Ureter (tissue), 1 donor: ENCODE data around the gene SLC22A31. TPM values are rescaled to one million over a fixed set of nuclear protein-coding genes. Genes with fewer than 3 reads are reported as not detected.
"Not testable (repeated sequence)": the region's sequence is repeated elsewhere in the genome, so short reads cannot be mapped to it uniquely, and the experiment has no call there.

Experiments
- DNase-seq: peaks from one replicate; pipeline ENCODE4 v3.0.0-alpha.2; 2020; ENCODE audit warnings: low spot score
- total RNA-seq: library from RNA; stranded (reverse); gene quantifications from one replicate; pipeline ENCODE4 v1.2.4, GENCODE V29; 2023
- donor health status: DM: yes; HTN: yes; CAD: no.

Gene SLC22A31
- total RNA-seq, 1 donor from 2014 or later, result 2.5 TPM

GRCh38 chr16:89166696-89167424, 33.5 kb downstream of the SLC22A31 start:
- no peak for DNase-seq

GRCh38 chr16:89165681-89165979, 34.7 kb downstream of the SLC22A31 start:
- DNase-seq, result not testable (repeated sequence)

- DNase-seq, result no peak
Observed at GRCh38 chr16:89164847-89165680, 35.3 kb downstream of the SLC22A31 start.

- no peak for DNase-seq
Observed at GRCh38 chr16:89164436-89164835, 35.9 kb downstream of the SLC22A31 start.

GRCh38 chr16:89163297-89163696, 37.0 kb downstream of the SLC22A31 start:
- DNase-seq, result no peak

GRCh38 chr16:89161763-89162713, 38.3 kb downstream of the SLC22A31 start:
- no peak for DNase-seq

- no peak for DNase-seq
Observed at GRCh38 chr16:89160977-89161701, 39.2 kb downstream of the SLC22A31 start.

- no peak for DNase-seq
Observed at GRCh38 chr16:89159850-89160354, 40.4 kb downstream of the SLC22A31 start.

GRCh38 chr16:89159066-89159849, 41.1 kb downstream of the SLC22A31 start:
- DNase-seq, result no peak

- no peak for DNase-seq
Observed at GRCh38 chr16:89157778-89158177, 42.6 kb downstream of the SLC22A31 start.

GRCh38 chr16:89156740-89157645, 43.3 kb downstream of the SLC22A31 start:
- DNase-seq, result no peak

- no peak for DNase-seq
Observed at GRCh38 chr16:89155851-89156739, 44.2 kb downstream of the SLC22A31 start.

- peak; percentile 81 for DNase-seq
Observed at GRCh38 chr16:89155184-89155679, 45.1 kb downstream of the SLC22A31 start.

GRCh38 chr16:89154390-89155183, 45.8 kb downstream of the SLC22A31 start:
- no peak for DNase-seq

GRCh38 chr16:89153848-89154271, 46.5 kb downstream of the SLC22A31 start:
- no peak for DNase-seq

- DNase-seq, result no peak
Observed at GRCh38 chr16:89152831-89153700, 47.3 kb downstream of the SLC22A31 start.
